Calu3 (cell line): ENCODE data around the gene KRT86. TPM values are rescaled to one million over a fixed set of nuclear protein-coding genes. Genes with fewer than 3 reads are reported as not detected.

Experiments
- BruUV-seq: library from RNA; stranded (reverse); fragments of 400-500 nt; replicated peaks from 2 replicates; lab custom pipeline; 2021; lab: Mats Ljungman, UMichigan
- CTCF ChIA-PET: fragments of 300-600 bp; sonication (Branson Sonifier 250); formaldehyde crosslinking; loops from one replicate; lab custom pipeline; 2022; ENCODE audit warnings: antibody characterized with exemption; lab: Charles Lee
- DNase-seq: peaks from one replicate; pipeline ENCODE4 v3.0.0; 2022
- H3K27ac Mint-ChIP-seq: one replicate; pipeline ENCODE4 v1.8.0; 2022; ENCODE audit warnings: mixed read lengths; ENCODE audit not compliant: unreplicated experiment
- H3K27me3 Mint-ChIP-seq: one replicate; pipeline ENCODE4 v1.8.0; 2022; ENCODE audit warnings: mixed read lengths; ENCODE audit not compliant: unreplicated experiment
- H3K36me3 Mint-ChIP-seq: one replicate; pipeline ENCODE4 v1.8.0; 2022; ENCODE audit warnings: mild to moderate bottlenecking, moderate library complexity, mixed read lengths; ENCODE audit not compliant: insufficient read depth, unreplicated experiment
- H3K4me1 Mint-ChIP-seq: one replicate; pipeline ENCODE4 v1.8.0; 2022; ENCODE audit warnings: mild to moderate bottlenecking, low read depth, mixed read lengths; ENCODE audit not compliant: unreplicated experiment
- H3K4me3 Mint-ChIP-seq: one replicate; pipeline ENCODE4 v1.8.0; 2022; ENCODE audit warnings: mild to moderate bottlenecking, low read depth, moderate library complexity, mixed read lengths; ENCODE audit not compliant: unreplicated experiment
- H3K9me3 Mint-ChIP-seq: one replicate; pipeline ENCODE4 v1.8.0; 2022; ENCODE audit warnings: low read depth, mixed read lengths; ENCODE audit not compliant: unreplicated experiment
- CTCF ChIP-seq: fragments of 200-600 bp; IDR thresholded peaks from one replicate; pipeline ENCODE4 v1.8.0; 2022; ENCODE audit warnings: antibody characterized with exemption; ENCODE audit not compliant: unreplicated experiment
- intact Hi-C: fragments of 100-400 bp; cut with micrococcal nuclease; formaldehyde crosslinking; loops from one replicate; pipeline ENCODE4 v1.10.0; 2022; ENCODE audit not compliant: unreplicated experiment
- total RNA-seq: library from RNA; stranded (reverse); gene quantifications from 2 replicates; pipeline ENCODE4 v1.2.3, GENCODE V29; 2022

Gene KRT86
- total RNA-seq, 1 experiment from 2014 or later: 3.6 TPM

GRCh38 chr12:52356762-52357580 lies 82.5 kb downstream of the KRT86 start:
- DNase-seq: no peak
- no peak for TF ChIP-seq CTCF
- Mint-ChIP-seq H3K4me3 (no peak overlapping the region), H3K27ac (no peak overlapping the region), H3K4me1 (no peaks in the 10 kb centered on the region), H3K27me3 (no peaks in the 10 kb centered on the region), H3K36me3 (no peaks in the 10 kb centered on the region), H3K9me3 (no peaks in the 10 kb centered on the region)
- intact Hi-C loops: no loop called here
- CTCF ChIA-PET: no interaction called here
- BruUV-seq: no TSS peak

Other genes with a start within 250 kb of the KRT86 start
- gene NR4A1, start 223.2 kb upstream of the KRT86 start, total RNA-seq: 18.0 and 18.9 TPM in 2 replicates
- 32.8 and 35.0 TPM in 2 replicates for gene ATG101, start 204.7 kb upstream of the KRT86 start, total RNA-seq
- not detected in 2 replicates for gene SMIM41, start 194.9 kb upstream of the KRT86 start, total RNA-seq
- gene KRT80, start 82.6 kb upstream of the KRT86 start, total RNA-seq: 32.7 and 45.5 TPM in 2 replicates
- gene KRT7, start 41.4 kb upstream of the KRT86 start, total RNA-seq: 2,370 and 2,828 TPM in 2 replicates
- 0.28 and 0.61 TPM in 2 replicates for gene KRT81, start 16.9 kb downstream of the KRT86 start, total RNA-seq
- gene KRT83, start 46.8 kb downstream of the KRT86 start, total RNA-seq: not detected in 2 replicates
- gene KRT85, start 92.8 kb downstream of the KRT86 start, total RNA-seq: not detected in 2 replicates
- gene KRT84, start 111.0 kb downstream of the KRT86 start, total RNA-seq: not detected in 2 replicates
- gene KRT82, start 131.7 kb downstream of the KRT86 start, total RNA-seq: not detected in 2 replicates
- not detected in 2 replicates for gene KRT75, start 159.7 kb downstream of the KRT86 start, total RNA-seq
- 2.2 and 5.6 TPM in 2 replicates for gene KRT6B, start 177.5 kb downstream of the KRT86 start, total RNA-seq
- gene KRT6C, start 199.2 kb downstream of the KRT86 start, total RNA-seq: not detected in 2 replicates
- 0.24 TPM in 1 of 2 replicates, not detected in the other for gene KRT6A, start 218.6 kb downstream of the KRT86 start, total RNA-seq
- 0.32 and 1.3 TPM in 2 replicates for gene KRT5, start 245.7 kb downstream of the KRT86 start, total RNA-seq